ENCODE data around the gene CPPED1.

Gene CPPED1

DNA sequence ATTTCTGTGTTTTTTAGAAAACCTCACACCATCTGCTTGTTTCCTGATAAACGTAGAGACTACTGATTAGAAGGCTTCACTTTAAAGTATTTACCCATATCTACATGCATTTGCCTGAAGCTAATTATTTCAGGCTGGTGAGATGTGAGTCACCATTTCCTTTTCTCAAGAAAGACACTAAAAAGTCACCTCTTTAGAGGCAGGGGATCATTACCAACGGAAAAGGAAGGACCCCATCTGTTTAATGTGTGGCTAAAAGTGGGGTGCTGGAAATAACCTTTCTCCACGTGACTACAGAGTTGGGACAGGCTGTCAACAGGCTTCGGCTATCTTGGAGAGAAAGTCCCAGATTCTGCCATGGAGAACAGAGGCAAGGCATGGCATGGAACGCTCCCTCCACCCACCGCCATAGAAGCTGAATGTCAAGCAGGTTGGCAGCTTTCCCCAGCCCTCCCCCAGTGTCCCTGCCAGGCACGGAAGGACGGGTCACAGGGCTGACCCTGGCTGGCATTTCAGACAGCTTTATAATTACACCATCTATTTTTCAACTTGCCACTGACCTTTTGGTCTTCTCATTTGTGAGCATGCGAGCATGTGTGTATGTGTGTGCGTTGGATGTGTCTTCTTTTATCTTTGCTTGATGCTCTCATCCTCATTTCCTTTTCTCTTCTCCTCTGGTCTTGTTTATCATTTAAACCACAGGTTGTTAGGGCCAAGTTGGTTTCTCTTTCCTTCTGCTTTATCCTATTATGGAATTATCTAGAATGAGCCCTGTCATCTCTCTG is 157.0 kb downstream of the CPPED1 start:
- Histone ChIP-seq H3K27ac (ENCODE audit: extremely low read depth, low read depth, low read length) (no peak overlapping the region), H3K9me3 (ENCODE audit: control insufficient read depth, insufficient read depth, low read depth, low read length) (no peaks in the 10 kb centered on the region), H3K4me1 (ENCODE audit: control insufficient read depth, insufficient read depth, low read length) (no peaks in the 10 kb centered on the region), H3K36me3 (ENCODE audit: control insufficient read depth in 2 of 2, insufficient read depth in 1 of 2, low read length in 2 of 2) (no peaks in the 10 kb centered on the region), H3K4me3 (ENCODE audit: low read depth, low read length) (no peak overlapping the region)
- CTCF ChIA-PET = interaction anchor here (0.6 kb wide), 1 partner anchor 1521 kb away, joined by 3 read pairs; no protein-coding TSS in a partner anchor
- POLR2A ChIA-PET = no interaction called here
- TF ChIP-seq ZNF394 (tag by site-specific recombination; IDR thresholded peaks at IDR 0.05; ENCODE audit: borderline replicate concordance) (no peak), ZNF335 (tag by site-specific recombination; conservative IDR thresholded peaks at IDR 0.05) (peak; percentile 43; the same call in 1 of the 2 replicates), ZBTB17 (tag by site-specific recombination; IDR thresholded peaks at IDR 0.05) (0 out of 2 replicates have a peak, but pooled peaks have one; percentile 1), KLF9 (tag by site-specific recombination; IDR thresholded peaks at IDR 0.05; ENCODE audit: low read depth) (no peak), SP3 (tag by site-specific recombination; IDR thresholded peaks at IDR 0.05) (no peak), MZF1 (tag by site-specific recombination; IDR thresholded peaks at IDR 0.05; ENCODE audit: borderline replicate concordance) (no peak)
- TF ChIP-seq, protein P1, sequence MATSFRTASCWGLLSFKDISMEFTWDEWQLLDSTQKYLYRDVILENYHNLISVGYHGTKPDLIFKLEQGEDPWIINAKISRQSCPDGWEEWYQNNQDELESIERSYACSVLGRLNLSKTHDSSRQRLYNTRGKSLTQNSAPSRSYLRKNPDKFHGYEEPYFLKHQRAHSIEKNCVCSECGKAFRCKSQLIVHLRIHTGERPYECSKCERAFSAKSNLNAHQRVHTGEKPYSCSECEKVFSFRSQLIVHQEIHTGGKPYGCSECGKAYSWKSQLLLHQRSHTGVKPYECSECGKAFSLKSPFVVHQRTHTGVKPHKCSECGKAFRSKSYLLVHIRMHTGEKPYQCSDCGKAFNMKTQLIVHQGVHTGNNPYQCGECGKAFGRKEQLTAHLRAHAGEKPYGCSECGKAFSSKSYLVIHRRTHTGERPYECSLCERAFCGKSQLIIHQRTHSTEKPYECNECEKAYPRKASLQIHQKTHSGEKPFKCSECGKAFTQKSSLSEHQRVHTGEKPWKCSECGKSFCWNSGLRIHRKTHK (tag by site-specific recombination; IDR thresholded peaks at IDR 0.05) = no peak

DNA sequence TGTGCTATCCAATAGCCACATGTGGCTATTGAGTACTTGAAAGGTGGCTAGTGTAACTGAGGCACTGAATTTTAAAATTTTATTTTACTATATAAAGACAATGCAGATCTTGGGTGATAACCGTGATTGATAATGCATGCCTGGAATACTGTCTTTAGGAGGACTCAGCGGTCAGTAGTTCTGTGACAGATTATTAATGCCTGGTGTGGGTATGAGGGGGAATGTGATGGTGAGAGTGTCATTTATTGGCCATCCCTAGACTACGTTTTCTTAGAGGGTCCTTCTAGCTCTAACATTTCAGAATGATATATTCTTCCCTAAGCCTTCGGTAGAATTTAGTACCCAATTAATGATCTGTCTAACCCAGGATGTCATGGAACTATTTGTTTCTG is 157.6 kb downstream of the CPPED1 start:
- peak; percentile 41; the same call in 1 of the 2 replicates for TF ChIP-seq ZBTB17 (tag by site-specific recombination; IDR thresholded peaks at IDR 0.05)
- TF ChIP-seq, protein P2, sequence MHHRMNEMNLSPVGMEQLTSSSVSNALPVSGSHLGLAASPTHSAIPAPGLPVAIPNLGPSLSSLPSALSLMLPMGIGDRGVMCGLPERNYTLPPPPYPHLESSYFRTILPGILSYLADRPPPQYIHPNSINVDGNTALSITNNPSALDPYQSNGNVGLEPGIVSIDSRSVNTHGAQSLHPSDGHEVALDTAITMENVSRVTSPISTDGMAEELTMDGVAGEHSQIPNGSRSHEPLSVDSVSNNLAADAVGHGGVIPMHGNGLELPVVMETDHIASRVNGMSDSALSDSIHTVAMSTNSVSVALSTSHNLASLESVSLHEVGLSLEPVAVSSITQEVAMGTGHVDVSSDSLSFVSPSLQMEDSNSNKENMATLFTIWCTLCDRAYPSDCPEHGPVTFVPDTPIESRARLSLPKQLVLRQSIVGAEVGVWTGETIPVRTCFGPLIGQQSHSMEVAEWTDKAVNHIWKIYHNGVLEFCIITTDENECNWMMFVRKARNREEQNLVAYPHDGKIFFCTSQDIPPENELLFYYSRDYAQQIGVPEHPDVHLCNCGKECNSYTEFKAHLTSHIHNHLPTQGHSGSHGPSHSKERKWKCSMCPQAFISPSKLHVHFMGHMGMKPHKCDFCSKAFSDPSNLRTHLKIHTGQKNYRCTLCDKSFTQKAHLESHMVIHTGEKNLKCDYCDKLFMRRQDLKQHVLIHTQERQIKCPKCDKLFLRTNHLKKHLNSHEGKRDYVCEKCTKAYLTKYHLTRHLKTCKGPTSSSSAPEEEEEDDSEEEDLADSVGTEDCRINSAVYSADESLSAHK (tag by site-specific recombination; IDR thresholded peaks at IDR 0.05) = no peak
- ChIA-PET POLR2A (no interaction called here), CTCF (no interaction called here)
- Histone ChIP-seq H3K36me3 (ENCODE audit: control insufficient read depth in 2 of 2, insufficient read depth in 1 of 2, low read length in 2 of 2) (no peaks in the 10 kb centered on the region), H3K27ac (ENCODE audit: extremely low read depth, low read depth, low read length) (no peak overlapping the region), H3K4me1 (ENCODE audit: control insufficient read depth, insufficient read depth, low read length) (no peaks in the 10 kb centered on the region), H3K9me3 (ENCODE audit: control insufficient read depth, insufficient read depth, low read depth, low read length) (no peaks in the 10 kb centered on the region), H3K4me3 (ENCODE audit: low read depth, low read length) (no peak overlapping the region)

DNA sequence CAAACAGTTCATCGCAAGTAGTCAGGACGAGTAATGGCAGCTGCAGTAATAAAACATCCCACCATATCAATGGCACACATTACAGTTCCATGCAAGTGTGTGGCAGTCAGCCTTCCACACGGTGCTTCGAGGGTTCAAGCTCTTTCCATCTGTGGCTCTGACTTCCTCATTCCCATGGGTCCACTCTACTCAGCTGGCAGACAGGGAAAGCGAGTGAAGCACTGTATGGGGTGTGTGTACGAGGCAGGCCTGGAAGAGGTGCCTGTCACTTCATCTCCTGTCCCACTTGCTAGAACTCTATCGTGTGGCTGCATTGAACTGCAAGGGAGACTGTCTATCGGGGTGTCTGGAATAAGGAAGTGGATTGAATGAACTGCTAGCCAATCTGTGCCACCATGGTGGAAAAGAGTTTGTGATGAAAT is 160.6 kb downstream of the CPPED1 start:
- POLR2A ChIA-PET = interaction anchor here (0.5 kb wide), 1 partner anchor 8 kb away, joined by 3 read pairs; no protein-coding TSS in a partner anchor

More for the DNA sequence above, 160.6 kb downstream of the CPPED1 start:
- Histone ChIP-seq H3K4me3 (ENCODE audit: low read depth, low read length) (no peak overlapping the region), H3K9me3 (ENCODE audit: control insufficient read depth, insufficient read depth, low read depth, low read length) (no peaks in the 10 kb centered on the region), H3K27ac (ENCODE audit: extremely low read depth, low read depth, low read length) (no peak overlapping the region), H3K36me3 (ENCODE audit: control insufficient read depth in 2 of 2, insufficient read depth in 1 of 2, low read length in 2 of 2) (no peaks in the 10 kb centered on the region), H3K4me1 (ENCODE audit: control insufficient read depth, insufficient read depth, low read length) (no peaks in the 10 kb centered on the region)
- no peak for TF ChIP-seq ZNF660 (tag by site-specific recombination; IDR thresholded peaks at IDR 0.05)
- no peak for TF ChIP-seq ZBTB17 (tag by site-specific recombination; IDR thresholded peaks at IDR 0.05)
- no peak for TF ChIP-seq ZNF404 (tag by site-specific recombination; IDR thresholded peaks at IDR 0.05)
- no peak for TF ChIP-seq ZNF335 (tag by site-specific recombination; conservative IDR thresholded peaks at IDR 0.05)
- no peak for TF ChIP-seq ZNF560 (tag by site-specific recombination; IDR thresholded peaks at IDR 0.05; ENCODE audit: borderline replicate concordance)
- TF ChIP-seq ZNF529 (tag by site-specific recombination; IDR thresholded peaks at IDR 0.05; ENCODE audit: insufficient replicate concordance) = no peak
- no peak for TF ChIP-seq ZNF561 (tag by site-specific recombination; IDR thresholded peaks at IDR 0.05; ENCODE audit: borderline replicate concordance)
- no peak for TF ChIP-seq ZNF624 (tag by site-specific recombination; IDR thresholded peaks at IDR 0.05)
- TF ChIP-seq, protein P3, sequence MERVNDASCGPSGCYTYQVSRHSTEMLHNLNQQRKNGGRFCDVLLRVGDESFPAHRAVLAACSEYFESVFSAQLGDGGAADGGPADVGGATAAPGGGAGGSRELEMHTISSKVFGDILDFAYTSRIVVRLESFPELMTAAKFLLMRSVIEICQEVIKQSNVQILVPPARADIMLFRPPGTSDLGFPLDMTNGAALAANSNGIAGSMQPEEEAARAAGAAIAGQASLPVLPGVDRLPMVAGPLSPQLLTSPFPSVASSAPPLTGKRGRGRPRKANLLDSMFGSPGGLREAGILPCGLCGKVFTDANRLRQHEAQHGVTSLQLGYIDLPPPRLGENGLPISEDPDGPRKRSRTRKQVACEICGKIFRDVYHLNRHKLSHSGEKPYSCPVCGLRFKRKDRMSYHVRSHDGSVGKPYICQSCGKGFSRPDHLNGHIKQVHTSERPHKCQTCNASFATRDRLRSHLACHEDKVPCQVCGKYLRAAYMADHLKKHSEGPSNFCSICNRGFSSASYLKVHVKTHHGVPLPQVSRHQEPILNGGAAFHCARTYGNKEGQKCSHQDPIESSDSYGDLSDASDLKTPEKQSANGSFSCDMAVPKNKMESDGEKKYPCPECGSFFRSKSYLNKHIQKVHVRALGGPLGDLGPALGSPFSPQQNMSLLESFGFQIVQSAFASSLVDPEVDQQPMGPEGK (tag by site-specific recombination; IDR thresholded peaks at IDR 0.05) = no peak
- TF ChIP-seq ZNF843 (tag by site-specific recombination; IDR thresholded peaks at IDR 0.05) = no peak
- CTCF ChIA-PET = no interaction called here
